AG08395 (cell line): ENCODE data around the gene DLG2.

Experiments used
- DNase-seq: peaks from one replicate; pipeline ENCODE4 v3.0.0; 2012; ENCODE audit warnings: mixed read lengths, low spot score

Gene DLG2

DNA sequence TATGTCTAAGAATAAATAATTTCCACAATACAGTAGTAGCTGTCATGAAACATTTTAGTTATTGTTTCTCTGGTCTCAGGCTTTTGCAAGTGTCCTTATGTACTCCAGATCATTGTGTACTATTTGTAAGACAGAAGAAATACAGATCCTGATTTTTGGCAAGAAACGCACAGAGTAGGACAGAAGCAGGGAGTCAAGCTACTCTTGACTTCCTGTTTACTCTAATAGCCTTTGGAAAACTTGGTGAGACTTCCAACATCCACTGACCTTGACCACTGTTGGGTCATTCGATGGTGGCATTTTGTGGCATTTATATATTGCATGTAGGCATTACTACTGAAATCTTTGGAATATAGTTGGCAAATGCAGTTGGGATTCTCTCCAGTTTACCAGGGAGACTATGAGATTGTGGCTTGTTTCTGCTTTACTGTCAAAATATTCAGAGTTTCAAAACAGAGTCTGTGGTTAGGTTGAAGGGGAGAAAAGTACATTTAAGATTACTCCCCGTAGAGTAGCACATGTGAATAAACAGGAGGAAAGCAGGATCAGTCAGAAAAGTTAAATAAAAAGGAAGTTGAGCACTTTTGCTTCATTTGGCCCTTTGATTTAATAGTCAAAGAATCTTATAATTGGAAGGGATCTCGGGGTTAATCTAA is 1614.8 kb downstream of the DLG2 start:
- DNase-seq = no peak

- DNase-seq = no peak
Observed at GRCh38 chr11:84003181-84003580, 1624.0 kb downstream of the DLG2 start.

DNA sequence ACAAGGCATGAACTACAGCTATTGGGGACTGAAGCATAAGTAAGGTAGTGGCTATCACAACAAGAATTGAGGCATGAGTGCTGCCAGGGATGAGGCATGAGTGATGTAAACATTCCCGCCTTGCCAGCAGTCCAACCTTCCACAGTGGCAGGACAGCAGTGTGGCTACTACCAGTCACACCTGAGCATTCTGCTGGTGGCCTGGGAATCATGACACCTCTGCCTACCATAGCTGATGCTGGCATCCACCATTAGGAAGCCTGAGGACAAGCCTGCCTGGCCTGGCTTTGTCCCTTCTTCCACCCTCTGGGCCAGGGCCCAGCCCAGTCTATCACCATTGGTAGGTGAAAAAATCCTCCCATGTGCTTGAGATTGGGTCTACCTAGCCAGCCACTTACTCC is 1628.2 kb downstream of the DLG2 start:
- no peak for DNase-seq

DNA sequence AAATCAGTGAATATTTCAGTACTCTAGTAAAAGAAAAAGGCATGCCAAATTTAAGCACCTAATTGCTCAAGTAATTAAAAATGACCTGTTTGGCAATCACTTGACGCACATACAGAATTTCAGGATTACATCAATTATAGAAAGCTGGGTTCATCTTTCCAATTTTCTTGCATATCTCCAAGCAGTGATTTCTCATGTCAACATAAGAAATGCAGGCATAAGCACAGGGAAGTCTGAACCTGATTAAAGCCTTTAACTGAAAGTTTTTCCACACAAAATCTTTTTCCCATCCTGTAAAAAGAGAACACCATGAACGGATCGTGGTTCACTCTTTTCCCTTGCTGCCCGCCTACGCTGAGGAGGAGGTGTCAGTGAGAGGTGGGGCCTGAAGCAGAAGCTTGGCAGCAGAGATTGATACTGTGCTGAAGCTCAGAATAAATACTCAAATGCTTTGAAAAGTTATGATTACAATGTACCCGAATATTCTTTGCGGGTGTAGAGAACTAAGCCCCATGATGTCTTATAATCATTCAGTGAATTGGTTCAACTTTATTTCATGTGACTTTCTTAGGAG is 1636.9 kb downstream of the DLG2 start:
- no peak for DNase-seq

DNA sequence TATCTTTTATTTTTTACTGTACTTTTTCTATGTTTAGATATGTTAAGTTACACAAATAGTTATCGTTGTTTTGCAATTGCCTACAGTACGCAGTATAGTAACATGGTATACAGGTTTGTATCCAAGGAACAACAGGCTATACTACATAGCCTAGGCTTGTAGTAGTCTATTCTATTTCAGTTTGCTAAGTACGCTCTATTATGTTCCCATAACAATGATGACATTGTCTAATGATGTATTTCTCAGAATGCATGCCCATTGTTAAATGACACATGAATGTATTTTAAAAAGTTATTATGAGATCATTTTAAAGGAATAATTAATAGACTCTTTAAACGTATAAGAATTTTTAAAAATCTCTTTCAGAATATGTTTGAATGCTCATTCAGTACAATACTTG is 1644.3 kb downstream of the DLG2 start:
- DNase-seq = no peak

GRCh38 chr11:83979593-83979992 is 1647.6 kb downstream of the DLG2 start:
- no peak for DNase-seq

DNA sequence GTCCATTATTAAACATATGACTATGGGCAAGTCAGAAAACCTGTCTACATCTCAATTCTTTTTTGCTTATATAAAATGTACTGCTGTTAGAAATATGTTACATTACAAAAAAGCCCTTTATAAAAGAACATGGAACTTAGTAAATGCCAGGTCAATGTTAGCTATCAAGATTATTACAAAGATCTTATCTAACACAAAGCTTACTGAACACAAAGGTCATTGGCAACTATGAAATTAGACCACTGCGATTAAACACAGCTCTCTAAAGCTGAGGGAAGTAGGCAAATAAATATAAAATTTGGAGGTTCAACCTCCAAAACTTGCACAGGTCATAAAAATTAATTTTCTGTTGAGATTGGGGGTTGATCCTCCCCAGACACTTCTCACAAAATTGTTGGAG is 1648.2 kb downstream of the DLG2 start:
- DNase-seq = no peak

DNA sequence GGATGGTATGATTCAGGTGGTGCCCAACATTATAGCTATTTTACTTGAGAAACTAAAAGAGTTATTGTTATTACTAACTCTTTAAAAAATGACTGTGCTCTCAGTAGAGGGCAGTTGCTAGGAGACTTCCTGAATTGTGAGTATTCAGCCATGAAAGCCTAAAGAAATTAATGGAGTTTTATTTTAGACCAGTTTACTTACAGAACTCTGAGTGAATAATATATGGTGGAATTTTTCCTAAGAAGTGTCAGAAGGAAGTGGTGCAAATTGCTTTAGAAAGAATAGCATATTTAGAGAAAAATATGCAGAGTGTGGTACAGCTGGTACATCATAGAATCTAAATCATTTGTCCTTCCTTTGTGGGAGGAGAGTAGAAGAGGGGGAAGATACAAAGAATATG is 1651.1 kb downstream of the DLG2 start:
- no peak for DNase-seq

DNA sequence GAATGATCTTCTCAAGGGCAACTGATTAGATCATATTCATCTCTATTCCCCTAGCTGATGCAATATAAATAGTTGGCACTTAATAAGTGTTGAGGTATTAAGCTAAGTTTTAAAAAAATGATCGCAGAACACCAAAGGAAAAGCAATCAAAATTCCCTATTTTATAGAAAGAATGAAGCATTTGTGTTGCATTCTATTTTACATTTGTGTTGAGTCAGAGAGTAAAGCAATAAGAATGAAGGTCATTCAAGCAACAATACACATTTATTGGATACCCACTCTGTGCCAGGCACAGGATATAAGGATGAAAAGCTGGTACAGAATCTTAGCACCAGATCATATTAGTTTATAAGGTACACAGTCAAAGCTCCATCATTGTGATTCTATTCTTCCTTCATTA is 1654.6 kb downstream of the DLG2 start:
- no peak for DNase-seq

GRCh38 chr11:83971063-83971462 is 1656.1 kb downstream of the DLG2 start:
- no peak for DNase-seq

- no peak for DNase-seq
Observed at GRCh38 chr11:83970061-83970671, 1657.0 kb downstream of the DLG2 start.

GRCh38 chr11:83957038-83957900 is 1669.9 kb downstream of the DLG2 start:
- no peak for DNase-seq

DNA sequence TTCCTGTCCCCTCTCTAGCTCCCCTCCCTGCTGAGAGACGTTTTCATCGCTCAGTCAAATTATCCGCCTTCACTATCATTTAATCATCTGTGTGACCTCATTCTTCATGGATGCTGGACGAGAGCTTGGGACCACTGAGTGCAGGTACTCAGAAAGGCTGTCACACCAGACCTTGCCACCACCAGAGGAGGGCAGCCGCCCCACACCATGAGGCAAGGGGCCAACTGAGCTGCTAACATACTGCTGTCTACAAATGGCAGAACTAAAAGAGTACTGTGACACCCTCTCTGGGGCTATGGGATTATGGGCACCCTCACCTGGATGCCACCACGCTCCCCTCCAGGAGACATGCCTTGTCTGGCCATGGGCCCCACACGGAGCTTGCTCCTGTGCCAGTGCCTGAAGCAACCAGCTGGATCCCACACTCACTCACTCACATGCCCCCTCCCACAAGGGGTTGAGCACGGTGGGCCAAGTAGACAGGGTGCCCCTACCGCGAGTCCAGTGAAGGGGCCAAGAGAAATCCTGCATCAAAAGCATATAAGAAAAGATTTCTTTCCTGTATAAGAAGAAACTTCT is 1670.9 kb downstream of the DLG2 start:
- DNase-seq = no peak

DNA sequence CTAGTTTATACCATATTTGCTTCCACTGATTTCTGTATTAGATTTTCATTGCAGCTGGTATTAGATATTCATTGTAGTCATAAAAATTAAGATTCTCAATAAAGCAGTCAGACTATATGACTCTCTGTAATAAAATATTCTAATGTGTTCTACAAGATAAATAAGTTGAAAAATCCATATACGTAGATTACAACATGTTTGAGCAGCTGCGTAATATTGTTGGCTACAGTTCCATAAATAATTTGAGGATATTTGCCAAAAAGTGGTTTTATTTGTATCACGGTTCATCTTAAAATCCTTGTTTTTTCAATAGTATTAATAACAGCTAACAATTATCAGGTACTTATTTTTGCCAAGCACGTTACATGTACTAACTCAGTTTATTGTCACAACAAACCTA is 1672.4 kb downstream of the DLG2 start:
- no peak for DNase-seq

DNA sequence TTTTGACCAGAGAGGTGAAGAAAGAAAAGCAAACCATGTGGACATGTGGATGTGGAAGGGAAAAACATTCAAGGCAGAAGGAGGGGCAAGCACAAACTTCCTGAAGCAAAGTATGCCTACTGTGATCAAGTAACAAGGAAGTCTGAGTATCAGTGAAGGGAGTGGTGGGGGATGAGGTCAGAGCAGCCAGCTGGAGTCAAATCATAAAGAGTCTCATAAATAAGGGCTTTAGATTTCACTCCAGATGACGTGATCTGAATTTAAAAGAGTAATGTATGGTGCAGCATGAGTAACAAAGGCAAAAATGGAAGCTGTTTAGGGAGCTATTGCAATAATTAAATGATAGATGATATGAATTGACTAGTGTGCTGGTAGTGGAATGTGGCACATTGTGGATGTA is 1675.6 kb downstream of the DLG2 start:
- DNase-seq = no peak

GRCh38 chr11:83948200-83948599 is 1678.9 kb downstream of the DLG2 start:
- DNase-seq = no peak

DNA sequence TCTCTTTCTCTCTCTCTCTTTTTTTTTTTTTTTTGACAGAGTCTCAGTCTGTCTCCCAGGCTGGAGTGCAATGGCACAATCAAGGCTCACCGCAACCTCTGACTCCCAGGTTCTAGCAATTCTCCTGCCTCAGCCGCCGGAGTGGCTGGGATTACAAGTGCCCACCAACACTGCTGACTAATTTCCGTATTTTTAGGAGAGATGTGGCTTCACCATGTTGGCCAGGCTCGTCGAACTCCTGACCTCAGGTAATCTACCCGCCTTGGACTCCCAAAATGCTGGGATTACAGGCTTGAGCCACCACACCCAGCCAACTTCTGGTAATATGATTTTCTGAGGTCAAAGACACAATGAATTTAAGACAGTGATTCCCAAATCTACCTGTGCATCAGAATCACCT is 1681.2 kb downstream of the DLG2 start:
- DNase-seq = no peak

GRCh38 chr11:83941050-83941449 is 1686.1 kb downstream of the DLG2 start:
- no peak for DNase-seq

DNA sequence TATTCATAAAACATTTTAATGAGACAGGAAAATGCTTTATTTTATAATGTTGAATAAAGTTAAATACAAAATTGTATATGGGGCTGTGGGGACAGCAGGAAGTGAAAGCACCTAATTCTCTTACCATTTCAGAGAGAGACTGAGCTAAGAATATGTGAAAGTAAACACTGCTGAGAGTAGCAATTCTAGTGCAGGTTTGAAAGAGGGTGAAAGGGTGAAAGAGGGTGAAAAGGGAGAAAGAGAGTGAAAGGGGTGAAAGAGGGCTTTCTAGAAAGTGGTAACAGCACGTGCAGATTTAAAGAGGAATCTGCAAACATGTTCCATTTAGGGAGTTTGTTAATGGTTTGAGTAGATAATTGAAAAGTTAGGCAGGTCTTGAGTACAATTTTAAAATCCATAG is 1689.0 kb downstream of the DLG2 start:
- no peak for DNase-seq

DNA sequence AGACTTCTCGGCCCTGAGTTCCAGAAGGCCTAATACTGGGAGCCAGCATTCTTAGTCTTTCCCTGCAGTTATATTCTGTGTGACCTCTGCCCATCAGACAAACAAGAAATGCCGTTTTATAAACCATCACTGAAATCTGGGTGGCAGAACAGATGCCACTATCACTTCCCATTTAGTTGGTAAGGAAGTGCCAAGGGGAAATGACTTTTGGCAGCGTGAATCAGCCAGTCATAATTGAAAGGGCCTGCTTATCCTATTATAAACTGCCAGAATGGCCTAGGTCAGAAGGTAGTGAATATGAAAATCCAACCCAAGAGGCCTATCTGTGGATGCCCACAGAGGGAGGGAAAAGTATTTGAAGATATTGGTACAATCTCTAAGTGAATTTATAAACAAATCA is 1694.1 kb downstream of the DLG2 start:
- DNase-seq = no peak

DNA sequence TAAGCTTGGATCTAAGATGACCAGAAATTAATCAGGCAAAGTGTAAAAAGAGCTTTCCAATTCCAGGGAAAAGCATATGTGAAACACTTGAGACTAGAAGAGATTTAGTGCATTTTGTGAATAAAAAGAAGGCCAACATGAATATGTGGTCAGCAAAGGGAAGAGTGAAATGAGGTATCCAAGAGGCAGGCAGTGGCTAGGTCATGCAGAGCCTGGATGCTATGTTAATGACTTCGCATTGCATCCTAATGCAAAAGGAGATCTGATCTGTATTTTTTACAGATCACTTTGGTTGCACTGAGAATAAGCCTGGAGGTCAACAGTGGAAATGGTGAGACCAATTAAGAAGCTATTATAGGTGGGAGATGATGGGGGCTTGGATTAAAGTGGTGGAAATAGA is 1699.7 kb downstream of the DLG2 start:
- DNase-seq = no peak

- DNase-seq = no peak
Observed at GRCh38 chr11:83924795-83925542, 1702.2 kb downstream of the DLG2 start.
